GM19397 (cell line): Measurements from ENCODE around the gene TMEM95.

ENCODE experiments used
- ATAC-seq: cut with Tn5 transposase; IDR thresholded peaks from one replicate; pipeline ENCODE4 v1.9.1; 2021; ENCODE audit warnings: mild to moderate bottlenecking, moderate library complexity; ENCODE audit not compliant: unreplicated experiment

Gene TMEM95

DNA sequence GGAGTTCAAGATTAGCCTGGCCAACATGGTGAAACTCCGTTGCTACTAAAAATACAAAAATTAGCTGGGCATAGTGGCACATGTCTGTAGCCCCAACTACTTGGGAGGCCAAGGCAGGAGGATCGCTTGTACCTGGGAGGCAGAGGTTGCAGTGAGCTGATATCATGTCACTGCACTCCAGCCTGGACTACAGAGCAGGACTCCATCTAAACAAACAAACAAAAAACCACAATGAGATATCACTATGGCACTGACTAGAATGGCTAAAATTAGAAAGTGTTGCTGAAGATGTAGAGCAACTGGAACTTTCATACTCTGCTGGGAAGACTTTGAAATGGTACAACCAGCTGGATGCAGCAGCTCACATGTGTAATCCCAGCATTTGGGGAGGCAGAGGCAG lies 19.4 kb downstream of the TMEM95 start:
- ATAC-seq: no peak

- ATAC-seq: no peak
These were observed 24.2 kb downstream of the TMEM95 start for GRCh38 chr17:7379134-7379533.

DNA sequence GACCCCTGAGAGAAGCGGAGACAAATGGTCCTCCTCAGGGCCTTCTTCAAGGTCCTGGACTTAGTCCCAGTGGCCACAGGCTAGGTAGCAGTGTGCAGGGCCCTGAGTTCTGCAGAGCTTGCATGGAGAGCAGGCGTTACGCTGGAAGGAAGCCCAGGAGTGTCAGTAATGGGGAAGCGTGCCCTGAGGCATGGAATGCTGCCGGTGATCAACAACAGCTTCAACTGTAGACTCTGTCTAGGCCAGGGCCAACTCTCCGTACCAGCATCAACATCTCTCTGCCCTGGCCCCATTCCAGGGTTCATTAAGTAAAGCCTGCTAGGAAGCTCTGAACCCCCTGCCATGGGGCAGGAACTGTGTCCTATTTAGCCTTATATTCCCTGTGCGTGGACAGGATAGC lies 25.4 kb downstream of the TMEM95 start:
- ATAC-seq: no peak

GRCh38 chr17:7380855-7381683 lies 26.1 kb downstream of the TMEM95 start, which contains the start of gene TNK1:
Gene TNK1, plus strand, starts transcription at chr17:7381089. Its CDS starts 1,838 bp downstream, at chr17:7382927.
- no peak for ATAC-seq

GRCh38 chr17:7382901-7383300 lies 27.9 kb downstream of the TMEM95 start:
- ATAC-seq: no peak

DNA sequence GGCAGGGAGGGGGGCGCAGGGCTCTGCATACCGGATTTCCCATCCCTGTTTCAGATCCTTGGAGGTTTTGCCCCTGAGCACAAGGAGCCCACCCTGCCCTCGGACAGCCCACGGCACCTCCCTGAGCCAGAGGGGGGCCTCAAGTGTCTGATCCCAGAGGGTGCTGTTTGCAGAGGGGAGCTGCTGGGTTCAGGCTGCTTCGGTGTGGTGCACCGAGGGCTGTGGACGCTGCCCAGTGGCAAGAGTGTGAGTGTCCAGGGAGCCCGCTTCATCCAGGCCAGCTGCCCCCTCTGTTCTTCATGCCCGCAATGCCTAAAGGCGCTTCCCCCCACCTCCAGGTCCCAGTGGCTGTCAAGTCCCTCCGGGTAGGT lies 28.4 kb downstream of the TMEM95 start:
- ATAC-seq: no peak

GRCh38 chr17:7383742-7384488 lies 29.0 kb downstream of the TMEM95 start:
- ATAC-seq: peak; percentile 67

GRCh38 chr17:7384489-7385081 lies 29.6 kb downstream of the TMEM95 start:
- no peak for ATAC-seq

- no peak for ATAC-seq
These were observed 33.9 kb downstream of the TMEM95 start for GRCh38 chr17:7388856-7389255.

DNA sequence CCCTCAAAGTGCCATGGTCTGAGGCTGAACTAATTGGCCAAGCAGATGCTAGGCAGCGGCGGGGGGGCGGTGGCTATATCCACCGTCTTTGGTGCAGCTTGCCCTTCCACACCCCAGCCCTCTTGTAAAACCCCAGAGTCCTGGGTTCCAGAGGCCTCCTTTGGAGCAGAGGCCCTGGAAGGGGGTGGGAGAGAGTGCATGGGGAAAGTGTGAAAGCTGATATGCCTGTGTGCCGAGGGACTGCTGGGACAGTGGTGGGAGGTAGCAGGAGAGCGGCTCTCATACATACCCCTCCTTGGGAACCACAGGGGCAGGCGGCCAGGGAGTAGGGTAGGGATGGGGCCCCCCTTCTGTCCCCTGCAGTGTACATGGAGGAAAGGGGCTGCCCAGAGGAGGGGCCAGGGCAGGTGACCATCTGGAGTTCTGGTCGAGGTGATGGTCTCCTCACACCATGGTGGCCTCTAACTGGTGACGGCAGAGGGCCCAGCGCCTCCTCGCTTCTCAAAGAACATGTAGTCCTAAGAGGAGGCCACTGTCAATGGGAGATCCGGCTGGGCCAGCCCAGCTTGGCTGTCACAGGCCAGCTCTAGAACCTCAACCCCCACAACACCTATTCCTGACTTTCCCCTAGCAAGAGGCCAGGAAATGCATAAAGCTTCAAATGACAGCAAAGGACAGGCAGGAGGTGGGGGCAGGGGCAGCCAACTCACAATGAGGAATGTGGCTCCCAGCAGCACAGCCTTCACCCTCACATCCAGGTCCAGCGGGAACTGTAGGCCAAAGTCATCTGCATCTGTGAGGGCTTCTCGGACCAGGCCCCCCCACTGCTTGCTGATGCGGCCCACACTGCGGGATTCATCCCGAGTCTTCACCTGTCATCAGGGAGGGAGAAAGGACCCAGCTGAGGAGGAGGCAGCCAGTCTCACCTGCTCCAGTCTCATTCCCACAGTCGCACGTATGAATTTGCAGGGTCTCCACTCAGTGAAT lies 35.3 kb downstream of the TMEM95 start:
- no peak for ATAC-seq

DNA sequence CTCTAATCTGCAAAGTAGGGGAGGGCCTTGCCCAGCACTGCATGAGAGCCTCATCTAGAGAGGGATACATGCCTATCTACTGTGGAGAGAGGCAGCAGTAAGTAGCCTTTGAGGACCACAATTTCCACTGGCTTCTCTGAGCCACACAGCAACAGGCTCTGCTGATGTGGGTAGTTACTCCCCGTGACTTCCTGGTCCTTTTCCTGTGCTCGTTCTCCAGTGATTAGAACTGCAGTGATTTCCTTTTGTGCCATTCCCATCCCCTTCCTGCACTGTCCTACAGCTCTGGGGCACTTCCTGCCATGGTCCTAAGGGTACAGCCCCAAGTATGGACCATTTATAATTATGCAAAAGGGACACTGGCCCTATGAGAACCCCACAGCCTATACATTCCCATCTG lies 36.4 kb downstream of the TMEM95 start:
- ATAC-seq: no peak

DNA sequence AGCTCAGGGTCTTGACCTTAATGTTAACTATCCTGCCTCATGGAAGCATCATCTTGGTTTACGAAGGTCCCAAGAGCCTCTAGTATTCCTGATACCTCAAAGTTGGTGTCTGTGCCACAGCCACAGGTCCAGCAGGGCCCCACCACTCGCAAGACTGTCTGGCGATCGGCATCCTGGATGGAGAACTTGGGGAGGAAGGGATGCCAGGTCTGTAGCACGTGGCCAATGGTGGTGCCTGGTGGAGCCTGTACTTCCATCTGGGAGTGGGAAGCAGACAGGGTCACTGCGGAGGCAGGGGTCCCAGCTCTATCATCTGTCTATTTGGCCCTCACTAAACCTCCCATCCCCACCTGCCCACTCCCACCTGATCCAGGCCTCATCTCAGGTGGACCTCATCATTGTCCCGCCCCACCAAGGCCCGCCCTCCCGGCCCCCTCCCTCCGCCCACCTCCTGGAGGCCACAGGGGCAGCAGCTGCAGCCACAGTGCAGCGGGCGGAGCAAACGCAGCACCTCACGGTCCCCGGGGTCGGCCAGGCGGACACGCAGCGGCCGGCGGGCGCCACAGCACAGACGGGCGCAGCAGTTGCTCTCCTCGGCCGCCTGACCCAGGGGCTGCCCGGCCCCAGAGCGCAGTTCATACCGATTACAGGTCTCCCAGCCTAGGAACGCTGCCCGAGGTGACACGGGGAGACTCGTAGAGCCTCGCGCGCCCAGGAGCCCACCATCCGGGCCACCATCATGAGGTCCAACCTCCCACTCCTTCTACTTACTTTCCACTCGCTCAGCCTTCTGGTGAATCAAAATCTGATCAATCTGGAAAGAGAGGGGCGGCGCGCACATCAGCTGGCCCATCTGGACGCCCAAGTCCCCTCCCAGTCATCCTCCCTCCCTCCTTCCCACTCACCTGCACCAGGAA lies 38.0 kb downstream of the TMEM95 start:
- ATAC-seq: no peak

- peak; percentile 25 for ATAC-seq
These were observed 38.9 kb downstream of the TMEM95 start for GRCh38 chr17:7393613-7394451.

DNA sequence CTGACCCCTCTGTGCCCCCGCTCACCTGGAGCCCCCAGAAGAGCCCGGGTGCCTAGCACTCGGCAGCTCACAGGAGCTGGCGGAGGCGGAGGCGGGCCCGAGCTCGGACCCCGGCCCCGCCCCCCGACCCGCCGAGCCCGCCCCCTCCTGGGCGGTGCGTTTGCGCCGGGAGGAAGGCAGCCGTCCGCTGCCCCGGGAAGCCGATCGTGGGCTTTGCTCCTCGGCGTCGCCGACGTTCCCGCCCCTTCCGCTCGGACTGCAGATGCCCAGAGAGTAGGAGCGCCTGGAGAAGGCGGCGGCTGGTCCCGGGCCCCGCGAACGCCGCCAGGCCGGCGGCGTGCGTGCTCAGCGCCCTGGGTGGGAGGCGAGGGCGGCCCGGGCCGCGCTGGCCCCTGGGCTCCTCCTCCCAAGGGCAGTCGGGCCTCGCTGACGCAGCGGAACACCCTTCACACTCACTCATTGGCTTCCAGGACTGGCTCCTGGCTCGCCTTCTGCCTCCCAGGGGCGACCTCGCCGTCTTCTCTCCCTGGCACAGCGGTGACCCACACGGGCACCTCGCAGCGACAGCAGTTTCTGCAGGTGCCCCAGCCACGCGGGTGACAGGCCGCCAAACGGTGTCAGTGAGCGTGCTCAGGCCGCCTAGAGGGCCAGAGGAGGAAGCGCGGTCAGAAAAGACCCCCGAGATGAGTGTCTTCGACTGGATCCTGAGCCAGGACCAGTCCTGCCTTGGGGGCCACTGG lies 39.7 kb downstream of the TMEM95 start, which contains the start of gene PLSCR3:
Gene PLSCR3, minus strand, starts transcription at position 74 of the 740 bp plus-strand sequence. CDS start 415 bp downstream, outside the sequence.
- peak; percentile 80 for ATAC-seq

GRCh38 chr17:7396147-7396546 lies 41.2 kb downstream of the TMEM95 start:
- no peak for ATAC-seq

- ATAC-seq: no peak
These were observed 43.7 kb downstream of the TMEM95 start for GRCh38 chr17:7398612-7399011.

- no peak for ATAC-seq
These were observed 48.2 kb downstream of the TMEM95 start for GRCh38 chr17:7403043-7403726.

GRCh38 chr17:7403727-7403976 lies 48.7 kb downstream of the TMEM95 start:
- no peak for ATAC-seq
